ENCODE measurements around the gene PERM1.
"Not testable (repeated sequence)": the region's sequence is repeated elsewhere in the genome, so short reads cannot be mapped to it uniquely, and the experiment has no call there.

Gene PERM1

GRCh38 chr1:978835-979743 lies 2.8 kb downstream of the PERM1 start:
- H3K27me3 ChIP-seq (ENCODE audit: control insufficient read depth in 2 of 2, insufficient read depth in 2 of 2, low read length in 2 of 2), result peaks cover 12 to 25% of the 10 kb centered on the region in 2 donors

GRCh38 chr1:978069-978834 lies 3.6 kb downstream of the PERM1 start:
- no peaks in the 10 kb centered on the region for H3K9me3 ChIP-seq (ENCODE audit: control insufficient read depth in 2 of 2, low read length in 2 of 2)
- peaks cover 12 to 27% of the 10 kb centered on the region in 2 donors for H3K27me3 ChIP-seq (ENCODE audit: control insufficient read depth in 2 of 2, insufficient read depth in 2 of 2, low read length in 2 of 2)
- no peak overlapping the region for H3K27ac ChIP-seq (ENCODE audit: low read depth in 2 of 2, low read length in 2 of 2)
- H3K4me3 ChIP-seq (ENCODE audit: low read length in 2 of 2), result no peak overlapping the region
- H3K36me3 ChIP-seq (ENCODE audit: control insufficient read depth in 2 of 2, insufficient read depth in 2 of 2, low read length in 2 of 2), result no peaks in the 10 kb centered on the region
- H3K9ac ChIP-seq (ENCODE audit: low read depth in 1 of 2, low read length in 2 of 2), result no peak overlapping the region
- H3K4me1 ChIP-seq (ENCODE audit: control insufficient read depth in 2 of 2, insufficient read depth in 2 of 2, low read length in 2 of 2), result peaks cover 6% of the 10 kb centered on the region in 2 donors

More at GRCh38 chr1:978835-979743, 2.8 kb downstream of the PERM1 start:
- H3K9ac ChIP-seq (ENCODE audit: low read depth in 1 of 2, low read length in 2 of 2), result no peak overlapping the region
- H3K4me3 ChIP-seq (ENCODE audit: low read length in 2 of 2), result no peak overlapping the region
- no peaks in the 10 kb centered on the region for H3K36me3 ChIP-seq (ENCODE audit: control insufficient read depth in 2 of 2, insufficient read depth in 2 of 2, low read length in 2 of 2)
- peaks cover 6% of the 10 kb centered on the region in 2 donors for H3K4me1 ChIP-seq (ENCODE audit: control insufficient read depth in 2 of 2, insufficient read depth in 2 of 2, low read length in 2 of 2)
- H3K27ac ChIP-seq (ENCODE audit: low read depth in 2 of 2, low read length in 2 of 2), result no peak overlapping the region
- no peaks in the 10 kb centered on the region for H3K9me3 ChIP-seq (ENCODE audit: control insufficient read depth in 2 of 2, low read length in 2 of 2)

DNA sequence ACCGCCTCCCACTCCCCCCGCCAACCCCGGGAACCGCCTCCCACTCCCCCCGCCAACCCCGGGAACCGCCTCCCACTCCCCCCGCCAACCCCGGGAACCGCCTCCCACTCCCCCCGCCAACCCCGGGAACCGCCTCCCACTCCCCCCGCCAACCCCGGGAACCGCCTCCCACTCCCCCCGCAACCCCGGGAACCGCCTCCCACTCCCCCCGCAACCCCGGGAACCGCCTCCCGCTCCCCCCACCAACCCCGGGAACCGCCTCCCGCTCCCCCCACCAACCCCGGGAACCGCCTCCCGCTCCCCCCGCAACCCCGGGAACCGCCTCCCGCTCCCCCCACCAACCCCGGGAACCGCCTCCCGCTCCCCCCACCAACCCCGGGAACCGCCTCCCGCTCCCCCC lies 5.1 kb downstream of the PERM1 start:
- H3K27me3 ChIP-seq (ENCODE audit: control insufficient read depth in 2 of 2, insufficient read depth in 2 of 2, low read length in 2 of 2), result peaks cover 0 to 14% of the 10 kb centered on the region in 2 donors

DNA sequence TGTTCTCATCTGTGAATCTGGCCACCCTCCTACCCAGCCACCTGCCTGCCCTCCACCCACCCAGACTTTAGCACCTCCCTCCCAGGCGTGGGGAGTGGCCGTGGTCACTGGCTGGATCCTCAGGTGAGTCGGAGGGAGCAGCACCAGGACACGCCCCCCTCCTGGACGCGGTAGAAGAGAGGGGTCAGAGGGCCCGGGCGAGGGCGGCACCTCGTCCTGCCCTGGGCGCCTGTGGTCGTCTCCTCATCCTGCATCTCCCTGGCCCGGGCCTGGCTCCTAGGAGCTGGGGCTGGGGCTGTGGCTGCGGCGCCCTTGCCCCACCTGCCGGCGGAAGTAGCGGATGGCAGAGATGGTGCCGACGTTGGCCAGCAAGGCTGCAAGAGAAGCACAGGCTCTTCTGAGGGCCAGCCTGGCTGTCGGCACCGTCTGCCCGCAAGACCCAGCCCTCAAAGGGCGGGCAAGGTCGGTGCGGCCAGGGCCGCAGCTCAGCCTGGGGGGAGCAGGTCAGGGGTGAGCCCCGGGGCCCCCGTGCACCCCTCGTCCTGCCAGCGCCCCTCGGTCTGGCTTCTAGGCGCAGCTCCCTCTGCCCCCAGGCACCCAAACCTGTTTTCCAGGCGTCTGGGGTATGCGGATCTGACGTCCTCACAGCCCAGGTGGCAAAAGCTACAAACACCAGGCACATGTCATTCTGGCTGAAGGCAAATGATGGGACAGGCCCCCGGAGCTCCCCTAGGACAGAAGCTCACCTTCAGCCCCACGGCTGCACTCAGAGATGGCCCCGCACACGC lies 5.8 kb downstream of the PERM1 start:
- H3K9me3 ChIP-seq (ENCODE audit: control insufficient read depth in 2 of 2, low read length in 2 of 2), result no peaks in the 10 kb centered on the region
- H3K4me1 ChIP-seq (ENCODE audit: control insufficient read depth in 2 of 2, insufficient read depth in 2 of 2, low read length in 2 of 2), result peaks cover 6% of the 10 kb centered on the region in 2 donors
- no peak overlapping the region for H3K9ac ChIP-seq (ENCODE audit: low read depth in 1 of 2, low read length in 2 of 2)
- H3K27me3 ChIP-seq (ENCODE audit: control insufficient read depth in 2 of 2, insufficient read depth in 2 of 2, low read length in 2 of 2), result peaks cover 0 to 15% of the 10 kb centered on the region in 2 donors
- no peaks in the 10 kb centered on the region for H3K36me3 ChIP-seq (ENCODE audit: control insufficient read depth in 2 of 2, insufficient read depth in 2 of 2, low read length in 2 of 2)
- H3K27ac ChIP-seq (ENCODE audit: low read depth in 2 of 2, low read length in 2 of 2), result no peak overlapping the region
- H3K4me3 ChIP-seq (ENCODE audit: low read length in 2 of 2), result peak overlapping the region; percentile 35 to 44

More for the DNA sequence above, 5.1 kb downstream of the PERM1 start:
- H3K9ac ChIP-seq (ENCODE audit: low read depth in 1 of 2, low read length in 2 of 2); H3K9me3 ChIP-seq (ENCODE audit: control insufficient read depth in 2 of 2, low read length in 2 of 2); H3K36me3 ChIP-seq (ENCODE audit: control insufficient read depth in 2 of 2, insufficient read depth in 2 of 2, low read length in 2 of 2); H3K4me1 ChIP-seq (ENCODE audit: control insufficient read depth in 2 of 2, insufficient read depth in 2 of 2, low read length in 2 of 2); H3K27ac ChIP-seq (ENCODE audit: low read depth in 2 of 2, low read length in 2 of 2); H3K4me3 ChIP-seq (ENCODE audit: low read length in 2 of 2): not testable (repeated sequence)

DNA sequence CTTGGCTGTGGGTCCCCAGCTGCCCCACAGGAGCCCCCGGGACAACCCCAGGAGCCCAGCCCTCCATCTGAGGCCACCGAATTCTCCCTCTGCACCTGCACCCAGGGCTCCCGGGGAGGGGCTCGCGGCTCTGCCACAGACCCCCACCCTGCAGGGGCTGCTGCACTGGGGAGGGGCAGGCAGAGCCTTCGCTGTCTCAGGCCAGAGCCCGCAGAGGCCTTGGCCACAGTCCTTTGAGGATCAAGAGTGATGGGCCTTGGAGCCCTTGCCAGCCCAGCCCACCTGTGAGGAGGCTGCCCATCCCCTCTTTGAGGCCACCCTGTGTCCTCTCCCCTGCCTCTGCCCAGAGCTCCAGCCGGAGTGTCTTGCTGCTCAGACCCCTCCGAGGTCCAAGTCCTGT lies 6.5 kb downstream of the PERM1 start:
- Histone ChIP-seq H3K4me3 (ENCODE audit: low read length in 2 of 2) (no peak overlapping the region), H3K27me3 (ENCODE audit: control insufficient read depth in 2 of 2, insufficient read depth in 2 of 2, low read length in 2 of 2) (peaks cover under 1 to 13% of the 10 kb centered on the region in 2 donors), H3K4me1 (ENCODE audit: control insufficient read depth in 2 of 2, insufficient read depth in 2 of 2, low read length in 2 of 2) (peaks cover 6% of the 10 kb centered on the region in 2 donors), H3K9ac (ENCODE audit: low read depth in 1 of 2, low read length in 2 of 2) (no peak overlapping the region), H3K27ac (ENCODE audit: low read depth in 2 of 2, low read length in 2 of 2) (no peak overlapping the region), H3K36me3 (ENCODE audit: control insufficient read depth in 2 of 2, insufficient read depth in 2 of 2, low read length in 2 of 2) (no peaks in the 10 kb centered on the region), H3K9me3 (ENCODE audit: control insufficient read depth in 2 of 2, low read length in 2 of 2) (no peaks in the 10 kb centered on the region)

DNA sequence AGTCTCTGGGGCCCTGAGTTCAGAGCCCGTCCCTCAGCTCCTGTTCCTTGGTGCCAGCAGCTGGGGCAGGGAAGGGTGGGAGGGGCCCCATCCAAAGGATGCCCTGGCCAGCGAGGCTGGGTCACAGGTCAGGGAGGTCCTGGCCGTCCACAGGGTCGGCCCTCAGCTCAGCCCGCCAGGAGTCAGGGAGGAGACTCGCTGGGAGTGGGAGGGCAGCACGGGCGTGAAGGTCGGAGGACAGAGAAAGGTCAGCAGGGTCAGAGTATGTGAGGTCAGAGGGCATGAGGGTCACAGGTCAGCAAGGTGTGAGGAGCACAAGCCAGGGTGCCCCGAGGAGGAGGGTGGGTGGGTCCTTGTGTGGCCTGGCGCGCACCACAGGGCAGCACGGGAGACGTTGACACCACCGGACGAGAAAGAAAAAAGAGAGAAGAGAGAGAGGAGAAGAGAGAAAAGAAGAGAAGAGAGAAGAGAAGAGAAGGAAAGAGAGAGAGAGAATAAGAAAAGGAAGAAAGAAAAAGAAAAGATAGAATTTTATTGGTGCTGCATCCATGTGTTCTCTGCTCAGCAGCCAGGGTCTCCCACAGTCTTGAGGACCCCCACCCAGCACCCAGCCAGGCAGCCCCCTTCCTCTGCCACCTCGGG lies 7.1 kb downstream of the PERM1 start:
- H3K27me3 ChIP-seq (ENCODE audit: control insufficient read depth in 2 of 2, insufficient read depth in 2 of 2, low read length in 2 of 2), result peaks cover 2 to 11% of the 10 kb centered on the region in 2 donors

GRCh38 chr1:974293-974640 lies 7.6 kb downstream of the PERM1 start:
- H3K4me1 ChIP-seq (ENCODE audit: control insufficient read depth in 2 of 2, insufficient read depth in 2 of 2, low read length in 2 of 2), result peaks cover 6% of the 10 kb centered on the region in 2 donors
- no peak overlapping the region for H3K4me3 ChIP-seq (ENCODE audit: low read length in 2 of 2)
- H3K27me3 ChIP-seq (ENCODE audit: control insufficient read depth in 2 of 2, insufficient read depth in 2 of 2, low read length in 2 of 2), result peaks cover 6 to 7% of the 10 kb centered on the region in 2 donors
- H3K9ac ChIP-seq (ENCODE audit: low read depth in 1 of 2, low read length in 2 of 2), result no peak overlapping the region
- H3K27ac ChIP-seq (ENCODE audit: low read depth in 2 of 2, low read length in 2 of 2), result no peak overlapping the region
- H3K36me3 ChIP-seq (ENCODE audit: control insufficient read depth in 2 of 2, insufficient read depth in 2 of 2, low read length in 2 of 2), result no peaks in the 10 kb centered on the region
- H3K9me3 ChIP-seq (ENCODE audit: control insufficient read depth in 2 of 2, low read length in 2 of 2), result no peaks in the 10 kb centered on the region

More for the DNA sequence above, 7.1 kb downstream of the PERM1 start:
- no peak overlapping the region for H3K9ac ChIP-seq (ENCODE audit: low read depth in 1 of 2, low read length in 2 of 2)
- H3K4me1 ChIP-seq (ENCODE audit: control insufficient read depth in 2 of 2, insufficient read depth in 2 of 2, low read length in 2 of 2), result peaks cover 6% of the 10 kb centered on the region in 2 donors
- no peaks in the 10 kb centered on the region for H3K36me3 ChIP-seq (ENCODE audit: control insufficient read depth in 2 of 2, insufficient read depth in 2 of 2, low read length in 2 of 2)
- H3K9me3 ChIP-seq (ENCODE audit: control insufficient read depth in 2 of 2, low read length in 2 of 2), result no peaks in the 10 kb centered on the region
- no peak overlapping the region for H3K4me3 ChIP-seq (ENCODE audit: low read length in 2 of 2)
- no peak overlapping the region for H3K27ac ChIP-seq (ENCODE audit: low read depth in 2 of 2, low read length in 2 of 2)

DNA sequence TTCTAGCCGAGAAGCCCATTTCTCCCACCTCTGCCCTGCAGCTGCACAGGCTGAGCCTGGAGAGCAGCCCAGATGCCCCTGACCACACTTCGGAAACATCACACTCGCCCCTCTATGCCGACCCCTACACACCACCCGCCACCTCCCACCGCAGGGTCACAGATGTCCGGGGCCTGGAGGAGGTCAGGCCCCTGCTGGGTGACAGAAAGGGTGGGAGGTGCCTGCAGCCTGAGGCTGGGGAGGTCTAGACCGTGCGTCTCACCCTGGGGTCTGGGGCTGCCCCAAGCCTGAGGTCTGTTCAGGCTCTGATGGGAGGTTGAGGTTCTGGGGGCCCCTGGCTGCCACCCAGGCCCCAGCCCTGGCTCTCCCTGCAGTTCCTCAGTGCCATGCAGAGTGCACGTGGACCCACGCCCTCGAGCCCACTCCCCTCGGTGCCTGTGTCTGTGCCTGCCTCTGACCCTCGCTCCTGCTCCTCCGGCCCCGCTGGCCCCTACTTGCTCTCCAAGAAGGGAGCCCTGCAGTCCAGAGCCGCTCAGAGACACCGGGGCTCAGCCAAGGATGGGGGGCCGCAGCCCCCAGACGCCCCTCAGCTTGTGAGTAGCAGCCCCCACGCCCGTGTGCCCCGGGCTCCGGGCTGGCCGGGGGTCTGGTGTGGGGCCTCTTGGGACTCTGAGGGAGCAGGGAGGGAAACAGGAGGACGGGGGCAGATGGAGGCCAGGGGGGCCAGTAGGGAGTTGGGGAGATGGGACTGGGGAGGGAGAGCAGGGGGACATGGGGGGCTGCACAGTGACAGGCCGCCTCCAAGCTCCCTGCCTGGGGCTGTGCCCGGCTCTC lies 8.2 kb downstream of the PERM1 start:
- peaks cover 6% of the 10 kb centered on the region in 2 donors for H3K4me1 ChIP-seq (ENCODE audit: control insufficient read depth in 2 of 2, insufficient read depth in 2 of 2, low read length in 2 of 2)
- no peaks in the 10 kb centered on the region for H3K9me3 ChIP-seq (ENCODE audit: control insufficient read depth in 2 of 2, low read length in 2 of 2)
- H3K9ac ChIP-seq (ENCODE audit: low read depth in 1 of 2, low read length in 2 of 2), result no peak overlapping the region
- H3K27me3 ChIP-seq (ENCODE audit: control insufficient read depth in 2 of 2, insufficient read depth in 2 of 2, low read length in 2 of 2), result peaks cover 7 to 12% of the 10 kb centered on the region in 2 donors
- H3K27ac ChIP-seq (ENCODE audit: low read depth in 2 of 2, low read length in 2 of 2), result no peak overlapping the region
- H3K36me3 ChIP-seq (ENCODE audit: control insufficient read depth in 2 of 2, insufficient read depth in 2 of 2, low read length in 2 of 2), result no peaks in the 10 kb centered on the region
- no peak overlapping the region for H3K4me3 ChIP-seq (ENCODE audit: low read length in 2 of 2)

All from mucosa of rectum (tissue), 2 donors.